ENCODE results near the gene EPHA2. TPM values are rescaled to one million over a fixed set of nuclear protein-coding genes. Genes with fewer than 3 reads are reported as not detected.

EPHA2 gene
- polyA plus RNA-seq, 1 experiment: 19.1 TPM

DNA sequence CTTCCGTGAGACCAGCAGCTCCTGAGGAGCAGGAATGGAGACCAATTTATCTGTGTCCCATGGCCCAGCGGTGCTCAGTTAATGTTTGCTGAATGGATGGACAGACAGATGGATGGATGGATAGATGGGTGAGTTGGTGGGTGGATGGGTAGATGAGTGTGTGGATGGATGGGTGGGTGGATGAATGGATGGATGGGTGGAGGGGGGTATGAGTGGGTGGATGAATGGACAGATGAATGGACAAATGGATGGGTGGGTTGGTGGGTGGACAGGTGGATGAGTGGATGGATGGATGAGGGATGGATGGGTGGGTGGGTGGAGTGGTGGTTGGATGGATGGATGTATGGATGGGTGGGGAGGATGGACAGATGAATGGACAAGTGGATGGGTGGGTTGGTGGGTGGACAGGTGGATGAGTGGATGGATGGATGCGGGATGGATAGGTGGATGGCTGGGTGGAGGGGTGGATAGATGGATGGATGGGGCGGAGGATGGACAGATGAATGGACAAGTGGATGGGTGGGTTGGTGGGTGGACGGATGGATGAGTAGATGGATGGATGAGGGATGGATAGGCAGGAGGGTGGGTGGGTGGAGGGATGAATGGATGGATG, 13.4 kb downstream of the EPHA2 start:
- POLR2A ChIA-PET: interaction anchor here (1.4 to 1.6 kb wide), 2 partner anchors 12 to 35 kb away, joined by 5 to 6 read pairs; no protein-coding TSS in a partner anchor
- Histone ChIP-seq H3K27ac (ENCODE audit: low read depth, low read length) (no peak overlapping the region), H3K27me3 (ENCODE audit: control insufficient read depth, insufficient read depth, low read length) (no peaks in the 10 kb centered on the region), H3K4me3 (ENCODE audit: low read depth, low read length) (no peak overlapping the region), H3K9me3 (ENCODE audit: control insufficient read depth, insufficient read depth, low read length) (no peaks in the 10 kb centered on the region; the same call in 1 of the 2 replicates)
- DNase-seq (ENCODE audit: low read depth, low spot score): no peak
- CTCF ChIA-PET: interaction anchor here (3.7 kb wide), 1 partner anchor 60 kb away, joined by 27 read pairs; no protein-coding TSS in a partner anchor
- TF ChIP-seq, protein P1, sequence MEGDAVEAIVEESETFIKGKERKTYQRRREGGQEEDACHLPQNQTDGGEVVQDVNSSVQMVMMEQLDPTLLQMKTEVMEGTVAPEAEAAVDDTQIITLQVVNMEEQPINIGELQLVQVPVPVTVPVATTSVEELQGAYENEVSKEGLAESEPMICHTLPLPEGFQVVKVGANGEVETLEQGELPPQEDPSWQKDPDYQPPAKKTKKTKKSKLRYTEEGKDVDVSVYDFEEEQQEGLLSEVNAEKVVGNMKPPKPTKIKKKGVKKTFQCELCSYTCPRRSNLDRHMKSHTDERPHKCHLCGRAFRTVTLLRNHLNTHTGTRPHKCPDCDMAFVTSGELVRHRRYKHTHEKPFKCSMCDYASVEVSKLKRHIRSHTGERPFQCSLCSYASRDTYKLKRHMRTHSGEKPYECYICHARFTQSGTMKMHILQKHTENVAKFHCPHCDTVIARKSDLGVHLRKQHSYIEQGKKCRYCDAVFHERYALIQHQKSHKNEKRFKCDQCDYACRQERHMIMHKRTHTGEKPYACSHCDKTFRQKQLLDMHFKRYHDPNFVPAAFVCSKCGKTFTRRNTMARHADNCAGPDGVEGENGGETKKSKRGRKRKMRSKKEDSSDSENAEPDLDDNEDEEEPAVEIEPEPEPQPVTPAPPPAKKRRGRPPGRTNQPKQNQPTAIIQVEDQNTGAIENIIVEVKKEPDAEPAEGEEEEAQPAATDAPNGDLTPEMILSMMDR (IDR thresholded peaks at IDR 0.05; ENCODE audit: low read depth, low read length): no peak

DNA sequence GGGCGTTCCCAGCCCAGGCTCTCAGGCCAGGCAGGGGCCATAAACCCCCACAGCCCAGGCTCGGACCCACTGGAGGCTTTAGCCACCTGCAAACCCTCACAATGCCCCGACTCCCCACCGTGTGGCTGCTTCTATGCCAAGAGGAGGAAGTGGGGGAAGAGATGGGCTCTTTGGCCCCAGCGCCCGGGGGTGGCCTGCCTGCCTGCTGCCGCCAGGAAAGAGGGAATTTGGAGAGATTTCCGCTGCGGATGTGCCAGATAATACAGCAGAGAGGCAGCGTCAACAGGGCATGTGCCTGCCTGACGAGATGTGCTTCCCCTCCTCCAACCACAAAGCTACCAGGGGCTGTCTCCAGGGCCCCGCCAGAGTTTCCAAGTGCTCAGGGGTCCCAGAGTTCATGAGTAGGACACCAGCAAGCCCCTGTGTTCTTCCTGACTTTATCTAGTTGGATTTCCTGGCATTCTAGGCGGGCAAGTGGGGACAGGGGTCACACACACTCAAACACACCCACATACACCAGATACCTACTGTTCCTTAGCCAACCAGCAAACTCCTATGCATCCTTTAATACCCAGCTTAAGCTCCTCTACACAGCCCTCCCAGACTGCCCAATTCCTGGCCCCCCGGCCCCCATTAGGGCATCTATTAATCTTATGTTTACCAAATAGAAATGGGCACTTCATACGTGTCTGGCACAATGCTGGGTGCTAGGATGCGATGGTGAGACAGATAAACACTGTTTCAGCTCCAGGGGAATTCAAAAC, 14.1 kb downstream of the EPHA2 start:
- H3K27me3 ChIP-seq (ENCODE audit: control insufficient read depth, insufficient read depth, low read length): no peaks in the 10 kb centered on the region
- ChIA-PET POLR2A (interaction anchor here (0.5 to 1.6 kb wide), 3 partner anchors 13 to 67 kb away, joined by 3 to 6 read pairs (median 5); no protein-coding TSS in a partner anchor), CTCF (interaction anchor here (3.7 kb wide), 1 partner anchor 59 kb away, joined by 27 read pairs; no protein-coding TSS in a partner anchor)
- no peak for DNase-seq (ENCODE audit: low read depth, low spot score)
- peak overlapping the region; percentile 83 for H3K27ac ChIP-seq (ENCODE audit: low read depth, low read length)
- no peaks in the 10 kb centered on the region; the same call in 1 of the 2 replicates for H3K9me3 ChIP-seq (ENCODE audit: control insufficient read depth, insufficient read depth, low read length)
- no peak overlapping the region for H3K4me3 ChIP-seq (ENCODE audit: low read depth, low read length)
- TF ChIP-seq, protein P1 (IDR thresholded peaks at IDR 0.05; ENCODE audit: low read depth, low read length): no peak

DNA sequence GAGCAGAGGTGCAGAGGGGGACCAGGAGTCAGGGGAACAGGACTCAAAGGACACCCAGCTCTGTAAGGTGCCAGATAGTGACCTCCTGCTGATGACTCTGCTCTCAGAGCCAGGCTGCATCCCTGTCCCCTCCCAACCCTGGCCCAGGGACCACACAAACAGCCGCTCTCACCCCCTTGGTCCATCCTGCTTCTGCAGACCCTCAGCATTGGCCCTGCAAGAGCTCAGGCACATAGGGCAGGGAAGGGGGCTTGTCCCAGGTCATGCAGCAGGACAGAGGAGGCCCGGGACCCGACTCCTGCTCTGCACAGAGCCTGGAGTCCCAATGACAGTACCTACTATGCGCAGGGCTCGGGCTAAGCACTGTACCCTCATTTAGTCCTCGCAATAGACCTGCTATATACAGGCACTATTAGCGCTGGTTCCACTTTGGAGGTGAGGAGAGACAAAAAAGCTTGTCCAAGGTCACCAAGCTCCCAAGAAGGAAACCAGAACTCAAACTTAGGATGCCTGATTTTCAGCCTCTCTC, 15.7 kb downstream of the EPHA2 start:
- Histone ChIP-seq H3K27me3 (ENCODE audit: control insufficient read depth, insufficient read depth, low read length) (no peaks in the 10 kb centered on the region), H3K27ac (ENCODE audit: low read depth, low read length) (peak overlapping the region; percentile 54), H3K4me3 (ENCODE audit: low read depth, low read length) (no peak overlapping the region), H3K9me3 (ENCODE audit: control insufficient read depth, insufficient read depth, low read length) (no peaks in the 10 kb centered on the region; the same call in 1 of the 2 replicates)
- ChIA-PET POLR2A (interaction anchor here (0.6 to 0.7 kb wide), 2 partner anchors 19 to 47 kb away, joined by 7 to 8 read pairs; no protein-coding TSS in a partner anchor), CTCF (interaction anchor here (0.9 to 3.7 kb wide), 3 partner anchors 42 to 58 kb away, joined by 3 to 27 read pairs (median 4); no protein-coding TSS in a partner anchor)
- no peak for DNase-seq (ENCODE audit: low read depth, low spot score)
- TF ChIP-seq, protein P1 (IDR thresholded peaks at IDR 0.05; ENCODE audit: low read depth, low read length): no peak

DNA sequence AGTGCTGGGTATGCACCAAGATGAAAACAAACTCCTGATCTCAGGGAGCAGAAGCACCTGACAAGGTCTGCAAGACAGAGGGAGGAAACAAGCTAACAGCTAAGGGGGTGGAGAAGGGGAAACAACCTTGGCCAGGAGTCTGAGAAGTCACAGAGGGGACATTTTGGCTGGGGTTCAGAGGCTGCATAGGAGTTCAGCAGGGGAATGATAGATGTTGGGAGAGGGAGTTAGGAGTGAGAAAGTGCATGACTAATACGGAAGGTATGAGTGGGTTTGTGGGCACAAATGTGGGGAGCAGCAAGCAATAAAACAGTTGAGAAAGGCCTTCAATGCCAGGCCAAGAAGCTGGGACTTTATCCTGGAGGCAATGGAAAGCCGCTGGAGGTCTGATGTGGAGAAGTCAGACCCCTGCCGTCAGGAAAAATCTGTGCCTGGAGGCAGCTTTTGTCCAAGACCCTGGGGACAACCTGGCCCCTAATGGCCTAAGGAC, 16.4 kb downstream of the EPHA2 start:
- ChIA-PET POLR2A (interaction anchor here (0.7 kb wide), 1 partner anchor 47 kb away, joined by 8 read pairs; no protein-coding TSS in a partner anchor), CTCF (interaction anchor here (0.9 to 3.7 kb wide), 3 partner anchors 43 to 57 kb away, joined by 3 to 27 read pairs (median 4); no protein-coding TSS in a partner anchor)
- Histone ChIP-seq H3K9me3 (ENCODE audit: control insufficient read depth, insufficient read depth, low read length) (no peaks in the 10 kb centered on the region; the same call in 1 of the 2 replicates), H3K27ac (ENCODE audit: low read depth, low read length) (peak overlapping the region; percentile 65), H3K4me3 (ENCODE audit: low read depth, low read length) (no peak overlapping the region), H3K27me3 (ENCODE audit: control insufficient read depth, insufficient read depth, low read length) (no peaks in the 10 kb centered on the region)
- TF ChIP-seq, protein P1 (IDR thresholded peaks at IDR 0.05; ENCODE audit: low read depth, low read length): no peak
- DNase-seq (ENCODE audit: low read depth, low spot score): peak; percentile 46
